Stimulated activated CD8-positive, alpha-beta memory T cell treated with anti-CD3 and anti-CD28 coated beads, Interleukin-15, amount 100 ng/mL, for 24 hours (primary cell): Measurements from ENCODE around the gene HIPK2.

Experiments
- DNase-seq: peaks from one replicate; pipeline ENCODE4 v3.0.0-alpha.2; 2020; ENCODE audit warnings: low read depth

The HIPK2 gene

DNA sequence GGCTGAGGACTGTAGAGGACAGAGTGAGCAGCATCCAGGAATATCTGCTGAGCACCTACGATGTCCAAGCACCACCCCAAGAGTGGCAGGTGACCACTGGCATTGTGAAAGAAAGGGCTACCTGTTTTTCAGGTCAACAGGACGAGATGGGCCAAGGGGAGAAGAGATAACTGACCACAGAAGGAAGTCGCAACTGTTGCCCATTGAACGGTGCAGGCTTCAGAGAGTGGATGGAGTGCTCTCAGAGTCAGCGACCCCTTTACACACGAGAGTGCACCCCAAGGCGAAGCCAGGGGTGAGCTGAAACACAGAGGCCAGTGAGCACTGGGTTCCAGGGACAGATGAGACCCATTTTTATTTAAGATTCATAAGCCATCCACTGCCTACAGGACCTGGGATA is 42.3 kb downstream of the HIPK2 start:
- DNase-seq: no peak

- DNase-seq: no peak
Observed at GRCh38 chr7:139734395-139734794, 43.4 kb downstream of the HIPK2 start.

GRCh38 chr7:139733751-139734150 is 44.0 kb downstream of the HIPK2 start:
- DNase-seq: no peak

DNA sequence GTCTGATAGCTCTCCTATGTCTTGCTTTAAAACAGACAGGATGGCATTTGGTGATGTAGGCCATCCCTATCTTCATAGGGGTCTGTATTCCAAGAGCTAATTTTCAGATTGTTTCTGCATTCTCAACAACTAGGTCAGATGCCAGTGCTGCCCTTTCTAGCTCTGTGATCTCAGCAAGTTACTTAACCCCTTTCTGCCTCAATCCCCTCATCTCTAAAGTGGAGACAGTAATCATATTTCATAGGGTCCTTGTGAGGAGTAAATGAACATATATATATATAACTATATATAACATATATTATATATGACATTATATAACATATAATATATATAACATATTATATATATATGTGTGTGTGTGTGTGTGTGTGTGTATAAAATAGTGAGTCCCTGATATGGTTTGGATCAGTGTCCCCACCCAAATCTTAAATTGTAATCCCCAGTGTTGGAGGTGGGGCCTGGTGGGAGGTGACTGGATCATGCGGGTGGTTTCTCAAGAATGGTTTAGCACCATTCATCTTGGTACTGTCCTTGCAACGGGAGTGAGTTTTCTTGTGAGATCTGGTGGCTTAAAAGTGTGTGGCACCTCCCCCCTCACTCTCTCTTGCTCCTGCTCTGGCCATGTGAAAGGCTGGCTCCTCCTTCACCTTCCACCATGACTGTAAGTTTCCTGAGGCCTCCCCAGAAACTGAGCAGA is 45.2 kb downstream of the HIPK2 start:
- no peak for DNase-seq

DNA sequence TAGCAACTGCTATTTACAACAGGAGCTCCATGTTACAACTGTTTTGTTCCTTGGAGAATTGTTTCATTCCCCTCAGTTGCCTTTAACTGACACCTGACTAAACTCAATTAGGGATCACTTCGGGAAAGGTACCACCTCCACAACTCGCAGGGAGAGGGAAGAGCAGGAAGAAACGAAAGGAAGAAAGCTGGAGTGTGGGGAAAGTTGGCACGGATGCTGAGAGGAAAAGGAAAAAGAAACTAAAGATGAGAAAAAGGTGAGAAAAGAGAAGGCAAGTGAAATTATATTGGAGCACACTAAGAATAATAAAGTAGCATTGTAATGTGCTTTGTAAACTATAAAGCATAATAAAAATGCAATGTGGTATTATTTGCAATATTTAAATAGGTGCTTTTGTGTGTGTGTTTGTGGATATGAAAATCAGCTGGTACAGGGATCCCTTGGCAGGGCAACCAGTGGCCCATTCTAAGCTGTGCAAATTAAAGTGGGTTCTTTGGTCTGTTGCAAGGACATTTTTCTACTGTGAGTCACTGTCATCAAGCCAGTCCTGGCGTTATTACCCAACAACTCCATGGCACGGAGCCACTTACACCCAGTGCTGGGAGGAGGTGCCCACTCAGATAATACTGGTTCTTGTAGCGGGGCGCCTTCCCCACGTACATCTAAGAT is 45.9 kb downstream of the HIPK2 start:
- no peak for DNase-seq

GRCh38 chr7:139730746-139731612 is 46.8 kb downstream of the HIPK2 start:
- no peak for DNase-seq

DNA sequence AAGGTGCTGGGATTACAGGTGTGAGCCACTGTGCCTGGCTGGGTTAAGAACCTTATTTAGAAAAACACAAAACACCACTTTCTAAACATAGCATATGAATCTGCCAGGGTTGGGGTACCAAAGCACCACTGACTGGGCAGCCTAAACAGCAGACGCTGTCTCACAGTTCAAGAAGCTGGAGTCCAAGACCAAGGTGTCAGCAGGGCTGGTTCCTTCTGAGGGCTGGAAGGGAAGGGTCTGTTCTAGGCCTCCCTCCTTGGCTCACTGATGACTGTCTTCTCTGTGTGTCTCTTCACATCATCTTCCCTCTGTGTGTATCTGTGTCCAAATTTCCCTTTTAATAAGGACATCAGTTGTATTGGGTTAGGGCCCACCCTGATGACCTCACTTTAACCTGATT is 49.6 kb downstream of the HIPK2 start:
- DNase-seq: no peak

DNA sequence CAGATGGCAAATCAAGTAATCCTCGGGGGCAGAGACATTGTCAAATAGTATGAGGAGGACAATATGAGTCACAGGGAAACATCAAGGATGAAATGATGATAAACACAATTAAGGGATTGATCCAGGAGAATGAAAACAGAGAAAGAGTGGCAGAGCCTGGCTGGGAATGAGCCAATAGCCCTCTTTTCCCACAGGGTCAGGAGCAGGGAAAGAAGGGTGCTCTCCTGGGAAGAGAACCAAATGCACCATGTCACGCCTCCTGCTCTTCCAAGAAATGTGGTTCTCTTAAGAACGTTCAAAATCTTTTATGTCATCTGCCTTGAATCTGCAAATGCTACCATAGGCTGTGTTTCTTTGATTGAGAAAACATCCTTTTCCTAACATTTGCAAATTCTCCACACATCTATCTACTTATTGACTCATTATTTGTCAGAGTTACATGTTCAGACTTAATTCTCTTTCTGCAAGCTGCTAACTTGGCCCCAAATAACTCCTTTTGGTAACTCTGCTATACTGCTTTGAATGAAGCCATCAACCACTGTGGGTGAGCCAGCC is 50.6 kb downstream of the HIPK2 start:
- DNase-seq: no peak

DNA sequence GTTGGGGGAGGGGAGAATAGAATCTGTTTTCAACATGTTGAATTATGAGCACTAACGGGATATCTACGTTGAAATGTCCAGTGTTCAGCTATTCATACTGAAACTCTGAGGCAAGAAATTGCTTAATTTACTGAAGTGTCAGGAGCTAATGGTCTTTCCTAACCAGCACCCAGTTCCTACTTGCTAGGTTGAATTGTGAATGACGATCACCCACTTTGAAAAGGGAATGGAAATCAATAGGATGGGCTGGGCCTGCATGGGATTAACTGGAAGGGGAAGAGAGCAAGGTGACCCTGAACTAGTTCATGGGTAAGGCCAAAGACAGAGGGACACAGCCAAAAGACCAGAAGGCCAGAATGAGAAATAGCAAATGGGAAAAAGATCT is 51.3 kb downstream of the HIPK2 start:
- DNase-seq: no peak

GRCh38 chr7:139725858-139726484 is 51.8 kb downstream of the HIPK2 start:
- DNase-seq: no peak

GRCh38 chr7:139725077-139725476 is 52.7 kb downstream of the HIPK2 start:
- no peak for DNase-seq

GRCh38 chr7:139722604-139723003 is 55.2 kb downstream of the HIPK2 start:
- DNase-seq: no peak

DNA sequence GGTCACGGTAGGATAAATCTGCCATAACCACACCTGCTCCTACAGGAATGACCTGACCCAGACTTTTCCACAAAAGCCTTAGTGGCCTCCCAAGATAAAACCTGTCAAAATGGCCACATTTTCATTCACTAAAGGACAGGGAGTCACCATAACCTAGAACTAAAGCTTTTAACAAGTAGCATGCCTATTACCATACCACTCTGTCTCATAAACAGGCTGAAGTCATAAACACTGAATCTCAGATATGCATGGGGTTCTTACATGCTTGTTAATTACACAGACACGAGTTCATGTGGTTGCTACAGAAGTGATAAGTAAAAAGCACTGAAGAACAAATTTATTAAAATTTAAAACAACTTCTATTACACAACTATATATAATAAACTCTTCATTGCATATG is 56.0 kb downstream of the HIPK2 start:
- DNase-seq: no peak

- DNase-seq: no peak
Observed at GRCh38 chr7:139721417-139721816, 56.4 kb downstream of the HIPK2 start.

- DNase-seq: no peak
Observed at GRCh38 chr7:139720705-139721231, 57.0 kb downstream of the HIPK2 start.

- no peak for DNase-seq
Observed at GRCh38 chr7:139720186-139720585, 57.6 kb downstream of the HIPK2 start.

- no peak for DNase-seq
Observed at GRCh38 chr7:139718859-139719258, 58.9 kb downstream of the HIPK2 start.

GRCh38 chr7:139718141-139718540 is 59.7 kb downstream of the HIPK2 start:
- no peak for DNase-seq

DNA sequence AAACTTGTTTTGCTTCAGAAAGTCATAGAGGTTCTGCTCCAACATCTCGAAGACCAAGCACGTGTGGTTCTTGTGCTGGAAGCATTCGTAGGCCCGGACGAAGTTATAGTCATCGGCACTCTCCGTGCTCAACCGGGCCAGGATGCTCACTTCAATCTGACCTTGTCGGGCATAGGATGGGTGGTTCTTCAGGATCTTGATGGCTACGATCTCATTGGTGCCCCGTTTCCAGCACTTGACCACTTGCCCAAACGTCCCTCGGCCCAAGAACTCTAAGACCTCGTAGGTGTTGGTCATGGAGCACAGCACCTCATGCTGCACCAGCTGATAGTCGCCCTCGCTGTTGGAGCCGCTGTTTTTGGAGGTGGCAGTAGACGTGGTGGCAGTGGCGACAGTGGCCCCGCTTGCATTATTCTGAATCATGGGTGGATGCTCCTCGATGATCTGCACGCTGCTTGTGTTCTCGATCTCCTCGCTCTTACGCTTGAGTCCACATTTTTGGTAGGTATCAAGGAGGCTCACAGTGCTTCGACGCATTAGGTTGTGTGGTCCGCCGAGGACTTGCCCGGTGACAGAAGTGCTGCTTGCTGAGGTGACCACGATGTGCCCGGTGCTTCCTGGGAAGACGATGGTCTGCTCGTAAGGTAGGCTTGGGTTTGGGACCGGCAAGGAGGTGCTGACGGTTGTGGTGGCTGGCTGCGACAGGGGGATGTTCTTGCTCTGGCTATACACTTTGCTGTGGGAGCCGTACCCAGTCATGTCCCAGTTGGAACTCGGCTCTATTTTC is 61.4 kb downstream of the HIPK2 start:
- DNase-seq: no peak

DNA sequence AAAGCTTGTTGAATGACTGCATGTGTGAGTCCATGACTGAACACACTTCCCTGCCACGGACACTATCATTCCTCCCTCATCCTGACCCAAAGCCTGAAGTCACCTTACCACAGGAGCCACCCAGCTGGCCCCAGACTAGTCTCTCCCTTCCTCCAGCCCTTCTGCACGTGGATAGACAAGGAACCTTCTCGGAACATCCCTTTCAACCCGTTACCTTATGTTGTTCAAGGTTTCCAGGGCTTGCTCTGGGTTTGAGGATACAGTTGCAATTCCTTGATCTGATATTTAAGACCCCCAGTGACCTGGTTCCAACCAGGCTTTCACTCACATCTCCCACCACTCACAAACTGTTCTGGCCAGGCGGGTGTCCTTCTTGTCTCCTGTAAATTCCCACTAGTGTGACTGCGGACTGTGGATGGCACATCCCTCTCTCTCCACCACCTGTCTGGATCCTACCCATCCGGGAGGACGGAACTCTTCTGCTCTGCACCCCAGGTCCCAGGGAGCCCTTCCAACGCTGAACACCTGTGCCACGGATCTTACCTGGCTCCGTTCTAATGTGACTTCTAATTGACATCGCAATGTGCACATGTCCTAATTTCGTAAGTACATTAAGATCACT is 62.5 kb downstream of the HIPK2 start:
- no peak for DNase-seq
